Activated effector memory CD4-positive, alpha-beta T cell treated with Interleukin-2 at 50 U/mL for 16 hours (primary cell): ENCODE data around the gene SETDB1.

ENCODE experiments used
- DNase-seq: peaks from one replicate; pipeline ENCODE4 v3.0.0-alpha.2; 2020

The SETDB1 gene

DNA sequence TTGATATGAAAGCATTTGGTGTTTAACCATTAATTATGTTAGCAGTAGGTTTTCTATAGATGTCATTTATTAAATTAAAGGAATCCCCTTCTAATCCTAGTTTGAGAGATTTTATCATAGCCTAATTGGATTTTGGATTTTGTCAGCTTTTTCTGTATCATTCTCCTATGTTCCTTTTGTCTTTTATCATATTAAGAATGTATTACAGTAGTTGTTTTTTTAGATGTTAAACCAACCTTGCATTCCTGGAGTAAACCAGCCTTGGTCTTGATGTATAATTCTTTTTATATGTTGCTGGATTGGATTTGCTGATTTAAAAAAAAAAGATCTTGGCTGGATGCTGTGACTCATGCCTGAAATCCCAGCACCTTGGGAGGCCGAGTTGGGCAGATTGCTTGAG, 5.6 kb downstream of the SETDB1 start:
- no peak for DNase-seq

DNA sequence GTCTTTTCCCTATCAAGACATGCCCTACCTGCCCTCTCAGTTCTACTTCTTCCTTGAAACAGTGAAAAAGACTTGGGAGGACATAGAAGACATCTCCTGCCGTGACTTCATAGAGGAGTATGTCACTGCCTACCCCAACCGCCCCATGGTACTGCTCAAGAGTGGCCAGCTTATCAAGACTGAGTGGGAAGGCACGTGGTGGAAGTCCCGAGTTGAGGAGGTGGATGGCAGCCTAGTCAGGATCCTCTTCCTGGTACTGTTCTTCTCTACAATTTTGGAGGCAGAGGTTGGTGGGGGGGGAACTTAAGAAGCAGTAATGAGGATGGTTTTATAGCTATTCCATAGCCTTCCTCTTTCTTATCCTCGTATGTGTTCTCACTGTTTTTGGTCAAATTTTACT, 18.7 kb downstream of the SETDB1 start:
- DNase-seq: no peak

DNA sequence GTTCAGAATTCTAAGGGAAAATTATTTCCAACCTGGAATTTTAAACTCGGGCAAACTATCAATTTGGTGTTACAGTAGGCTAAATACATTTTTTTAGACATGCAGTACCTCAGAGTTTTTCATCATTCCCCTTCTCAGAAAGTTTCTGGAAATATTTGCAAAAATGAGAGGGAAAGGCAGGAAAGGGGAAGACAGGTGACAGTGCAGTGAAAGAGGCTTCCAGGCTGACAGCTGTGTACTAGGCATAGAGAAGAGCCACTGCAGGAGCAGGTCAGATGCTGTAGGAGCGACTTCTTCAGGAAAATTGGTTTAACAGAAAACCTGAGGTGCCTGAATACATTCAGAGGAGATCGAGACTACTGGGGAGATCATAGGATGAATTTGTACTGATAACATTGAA, 28.5 kb downstream of the SETDB1 start:
- no peak for DNase-seq

DNA sequence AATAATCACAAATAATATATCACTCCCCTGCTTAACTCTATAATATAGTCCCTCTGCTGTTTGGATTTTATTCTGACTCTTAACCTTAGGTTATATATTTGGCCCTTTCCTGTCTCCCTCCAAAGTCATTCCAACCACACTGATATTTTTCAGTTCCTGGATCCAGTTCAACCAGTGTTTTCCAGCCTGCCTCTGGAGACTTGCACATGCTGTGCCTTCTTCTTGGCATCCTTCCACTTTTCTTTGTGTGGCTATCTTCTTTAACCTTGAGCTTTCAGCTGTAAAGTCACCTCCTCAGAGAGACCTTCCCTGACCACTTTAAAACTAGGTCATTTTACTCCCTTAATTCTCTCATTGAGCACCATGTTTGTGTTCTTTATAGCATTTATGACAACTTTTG, 29.1 kb downstream of the SETDB1 start:
- DNase-seq: no peak

DNA sequence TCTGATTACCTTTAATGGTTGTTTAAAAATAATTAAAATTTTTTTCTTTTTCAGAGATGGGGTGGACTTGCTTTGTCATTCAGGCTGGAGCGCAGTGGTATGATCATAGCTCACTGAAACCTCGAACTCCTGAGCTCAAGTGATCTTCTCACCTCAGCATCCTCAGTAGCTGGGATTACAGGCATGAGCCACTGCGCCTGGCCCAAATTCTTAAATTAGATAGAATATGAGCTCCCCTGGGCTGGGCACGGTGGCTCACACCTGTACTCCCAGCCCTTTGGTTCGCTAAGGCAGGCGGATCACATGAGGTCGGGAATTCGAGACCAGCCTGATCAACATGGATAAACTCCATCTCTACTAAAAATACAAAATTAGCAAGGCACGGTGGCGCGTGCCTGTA, 31.5 kb downstream of the SETDB1 start:
- no peak for DNase-seq

DNA sequence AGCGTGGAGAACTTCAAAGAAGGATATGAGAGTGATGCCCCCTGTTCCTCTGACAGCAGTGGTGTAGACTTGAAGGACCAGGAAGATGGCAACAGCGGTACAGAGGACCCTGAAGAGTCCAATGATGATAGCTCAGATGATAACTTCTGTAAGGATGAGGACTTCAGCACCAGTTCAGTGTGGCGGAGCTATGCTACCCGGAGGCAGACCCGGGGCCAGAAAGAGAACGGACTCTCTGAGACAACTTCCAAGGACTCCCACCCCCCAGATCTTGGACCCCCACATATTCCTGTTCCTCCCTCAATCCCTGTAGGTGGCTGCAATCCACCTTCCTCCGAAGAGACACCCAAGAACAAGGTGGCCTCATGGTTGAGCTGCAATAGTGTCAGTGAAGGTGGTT, 34.5 kb downstream of the SETDB1 start:
- DNase-seq: no peak

DNA sequence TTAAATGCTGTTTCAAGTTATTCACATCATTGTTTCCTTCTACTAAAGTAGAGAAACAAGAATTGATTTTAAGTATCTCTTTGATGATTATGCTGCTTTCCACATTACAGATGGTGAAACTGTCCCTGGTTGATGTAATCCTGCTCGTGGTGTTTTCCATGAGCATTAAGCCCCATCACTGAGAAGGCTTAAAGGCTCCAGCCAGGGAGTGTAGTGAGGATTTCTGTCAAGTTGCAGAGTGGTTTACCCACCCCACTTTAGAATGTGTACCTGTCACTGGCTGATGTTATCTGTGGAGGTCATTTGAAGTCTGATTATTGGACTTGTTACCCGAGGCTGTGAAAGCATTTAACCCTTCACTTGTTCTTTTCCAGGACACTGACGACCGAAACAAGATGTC, 35.6 kb downstream of the SETDB1 start:
- DNase-seq: no peak

DNA sequence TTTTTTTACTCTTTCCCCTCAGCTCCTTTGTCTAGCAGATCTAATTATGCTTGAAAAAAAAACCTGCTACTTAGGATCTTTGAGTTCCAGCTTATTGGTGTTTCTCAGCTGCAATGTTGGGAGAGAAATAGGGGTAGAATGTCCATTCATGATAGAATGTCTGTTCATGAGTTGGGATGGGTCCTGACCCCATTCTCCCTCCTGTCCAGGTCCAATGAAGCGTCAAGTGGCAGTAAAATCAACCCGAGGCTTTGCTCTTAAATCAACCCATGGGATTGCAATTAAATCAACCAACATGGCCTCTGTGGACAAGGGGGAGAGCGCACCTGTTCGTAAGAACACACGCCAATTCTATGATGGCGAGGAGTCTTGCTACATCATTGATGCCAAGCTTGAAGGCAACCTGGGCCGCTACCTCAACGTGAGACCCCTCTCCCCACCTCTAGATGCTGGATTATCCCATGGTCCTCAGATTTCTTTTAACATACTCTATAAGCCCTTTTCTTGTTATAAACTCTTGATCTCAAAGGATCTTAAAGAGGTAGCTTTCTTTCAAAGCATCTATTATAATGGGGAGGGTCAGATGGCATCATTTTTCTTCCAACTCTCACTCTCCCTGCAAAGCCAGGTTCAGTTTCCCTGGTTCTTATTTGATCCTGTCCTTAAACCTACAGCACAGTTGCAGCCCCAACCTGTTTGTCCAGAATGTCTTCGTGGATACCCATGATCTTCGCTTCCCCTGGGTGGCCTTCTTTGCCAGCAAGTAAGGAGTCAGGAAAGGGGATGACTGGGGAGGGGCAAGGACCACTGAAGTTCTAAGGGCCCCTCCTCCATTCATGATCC, 37.4 kb downstream of the SETDB1 start:
- DNase-seq: no peak

DNA sequence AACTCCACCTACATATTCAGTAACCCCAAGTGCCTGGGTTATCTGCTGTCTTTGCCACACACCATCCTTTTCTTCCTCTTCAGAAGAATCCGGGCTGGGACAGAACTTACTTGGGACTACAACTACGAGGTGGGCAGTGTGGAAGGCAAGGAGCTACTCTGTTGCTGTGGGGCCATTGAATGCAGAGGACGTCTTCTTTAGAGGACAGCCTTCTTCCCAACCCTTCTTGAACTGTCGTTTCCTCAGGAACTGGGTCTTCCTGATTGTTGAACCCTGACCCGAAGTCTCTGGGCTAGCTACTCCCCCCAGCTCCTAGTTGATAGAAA, 38.0 kb downstream of the SETDB1 start:
- DNase-seq: no peak

DNA sequence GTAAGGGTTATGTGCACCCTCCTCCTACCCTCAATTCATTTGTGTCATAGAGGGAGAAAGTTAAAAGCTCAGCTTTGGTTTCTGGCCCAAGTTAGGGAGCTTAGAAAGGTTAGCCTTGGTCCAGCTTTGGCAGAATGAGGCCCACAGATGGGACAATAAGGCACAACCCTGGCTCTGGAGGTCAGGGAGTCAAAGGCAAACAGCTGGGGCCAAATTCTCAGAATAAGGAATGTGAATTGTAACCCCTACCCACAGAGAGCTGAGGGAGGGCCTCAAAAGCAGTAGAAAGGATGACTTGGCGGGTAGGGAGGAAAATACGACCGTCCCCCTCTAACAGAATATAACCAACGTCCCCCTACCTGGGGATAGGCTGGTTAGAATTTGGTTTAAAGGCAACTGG, 39.4 kb downstream of the SETDB1 start:
- DNase-seq: no peak

DNA sequence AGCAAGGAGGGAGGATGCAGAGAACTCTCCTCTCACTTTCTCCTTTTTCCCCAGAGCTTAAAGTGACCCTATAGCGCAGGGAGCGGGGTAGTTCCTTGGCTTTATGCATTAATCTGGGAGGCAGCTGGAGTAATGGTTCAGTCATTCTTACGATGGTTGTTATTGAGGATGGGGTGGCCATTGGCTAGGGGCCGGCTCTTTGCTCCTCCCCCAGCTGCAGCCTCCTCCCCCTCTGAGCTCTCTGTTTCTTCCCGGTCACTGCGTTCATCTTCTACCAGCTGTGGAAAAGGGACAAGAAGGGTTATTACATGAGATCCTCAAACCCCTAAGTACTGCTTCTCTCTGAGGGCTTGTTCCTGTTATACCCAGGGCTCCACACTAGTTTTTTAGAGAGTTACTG, 39.8 kb downstream of the SETDB1 start:
- DNase-seq: no peak

DNA sequence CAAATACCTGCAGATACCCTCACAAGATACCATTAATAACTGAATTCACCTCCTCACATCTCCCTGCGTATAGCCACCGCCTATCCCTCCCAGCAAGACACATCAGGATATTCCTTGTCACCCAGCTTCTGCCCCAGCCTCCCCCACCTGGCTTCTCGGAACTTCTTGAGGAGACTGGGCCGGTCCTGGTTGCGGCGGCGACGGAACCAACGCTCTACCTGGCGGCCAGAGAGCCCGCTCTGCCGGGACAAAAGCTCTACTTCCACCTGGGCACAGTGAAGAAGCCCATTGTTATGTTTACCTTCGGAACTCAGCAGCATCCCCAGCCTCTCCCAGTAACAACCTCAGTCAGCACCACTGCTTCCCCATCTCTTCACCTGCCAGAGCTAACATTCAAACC, 41.8 kb downstream of the SETDB1 start:
- DNase-seq: no peak

DNA sequence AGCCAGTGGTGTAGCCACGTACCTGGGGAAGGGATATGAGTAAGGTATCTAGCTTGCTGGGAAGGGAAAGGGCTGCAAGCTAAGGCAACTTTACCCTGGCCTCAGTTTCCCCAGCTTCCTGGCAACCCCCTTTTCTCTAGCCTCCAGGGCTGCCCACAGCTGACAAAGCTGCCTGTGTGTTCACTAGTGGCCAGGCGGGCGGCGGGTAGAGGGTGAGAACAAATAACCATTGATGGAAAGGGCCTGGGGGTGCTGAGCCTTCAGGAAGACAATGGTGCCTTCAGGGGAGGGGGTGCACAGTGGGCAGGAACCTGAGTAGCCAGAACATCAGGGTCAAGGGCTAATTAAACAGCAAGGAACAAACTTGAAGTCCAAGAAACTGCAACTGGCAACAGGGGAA, 42.3 kb downstream of the SETDB1 start:
- DNase-seq: no peak

DNA sequence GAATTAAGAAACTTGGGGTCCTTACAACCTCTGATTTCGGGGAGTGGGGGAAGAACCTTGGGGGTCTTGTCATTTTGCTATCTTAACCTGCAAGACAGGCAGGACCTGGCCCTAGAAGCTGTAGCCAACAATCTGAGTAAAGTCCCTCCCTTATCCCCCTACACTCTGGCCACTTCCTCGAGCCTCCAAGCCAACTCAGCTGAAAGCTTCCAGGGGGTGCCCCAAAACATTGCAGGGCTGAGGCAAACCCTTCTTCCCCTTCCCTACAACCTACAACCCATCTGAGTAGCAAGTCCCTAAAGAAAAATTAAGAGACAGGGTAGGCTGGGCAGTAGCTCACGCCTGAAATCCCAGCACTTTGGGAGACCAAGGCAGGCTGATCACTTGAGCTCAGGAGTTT, 43.5 kb downstream of the SETDB1 start:
- no peak for DNase-seq

DNA sequence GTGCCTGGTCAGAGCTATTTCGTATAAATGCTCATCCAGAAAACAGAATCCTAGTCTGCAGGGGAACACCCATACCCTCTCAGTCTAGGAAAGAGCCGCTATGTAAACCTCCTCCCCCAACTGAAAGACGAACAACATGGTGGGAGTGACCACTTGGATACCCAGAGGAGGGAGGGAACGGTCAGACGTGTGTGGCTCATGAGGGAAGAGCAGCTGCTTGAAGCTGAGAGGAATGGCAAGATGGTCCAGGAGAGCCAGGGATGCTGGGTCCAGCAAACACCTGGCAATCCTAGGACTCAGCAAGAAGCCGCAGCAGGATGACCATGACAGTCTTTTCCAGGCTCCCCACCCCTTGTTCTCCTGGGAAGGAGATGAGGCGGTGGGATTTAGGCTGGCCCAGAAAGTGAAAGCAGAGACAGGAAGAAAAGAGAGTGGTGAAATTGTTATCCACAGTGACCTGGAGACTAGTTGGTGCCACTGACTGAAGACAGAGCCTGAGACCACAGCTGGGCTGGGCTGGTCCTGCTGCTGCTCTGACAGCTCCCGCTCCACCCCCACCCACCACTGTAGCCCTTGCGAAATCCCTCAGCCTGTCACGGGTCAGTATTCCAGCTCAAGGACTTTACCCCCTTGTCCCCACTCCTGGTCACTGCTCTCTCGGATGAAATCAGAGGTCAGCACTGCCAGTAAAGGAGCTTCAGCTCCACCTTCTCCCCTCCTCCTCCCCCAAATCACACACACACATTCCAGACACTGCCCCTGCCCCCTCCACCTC, 44.8 kb downstream of the SETDB1 start:
- DNase-seq: no peak

DNA sequence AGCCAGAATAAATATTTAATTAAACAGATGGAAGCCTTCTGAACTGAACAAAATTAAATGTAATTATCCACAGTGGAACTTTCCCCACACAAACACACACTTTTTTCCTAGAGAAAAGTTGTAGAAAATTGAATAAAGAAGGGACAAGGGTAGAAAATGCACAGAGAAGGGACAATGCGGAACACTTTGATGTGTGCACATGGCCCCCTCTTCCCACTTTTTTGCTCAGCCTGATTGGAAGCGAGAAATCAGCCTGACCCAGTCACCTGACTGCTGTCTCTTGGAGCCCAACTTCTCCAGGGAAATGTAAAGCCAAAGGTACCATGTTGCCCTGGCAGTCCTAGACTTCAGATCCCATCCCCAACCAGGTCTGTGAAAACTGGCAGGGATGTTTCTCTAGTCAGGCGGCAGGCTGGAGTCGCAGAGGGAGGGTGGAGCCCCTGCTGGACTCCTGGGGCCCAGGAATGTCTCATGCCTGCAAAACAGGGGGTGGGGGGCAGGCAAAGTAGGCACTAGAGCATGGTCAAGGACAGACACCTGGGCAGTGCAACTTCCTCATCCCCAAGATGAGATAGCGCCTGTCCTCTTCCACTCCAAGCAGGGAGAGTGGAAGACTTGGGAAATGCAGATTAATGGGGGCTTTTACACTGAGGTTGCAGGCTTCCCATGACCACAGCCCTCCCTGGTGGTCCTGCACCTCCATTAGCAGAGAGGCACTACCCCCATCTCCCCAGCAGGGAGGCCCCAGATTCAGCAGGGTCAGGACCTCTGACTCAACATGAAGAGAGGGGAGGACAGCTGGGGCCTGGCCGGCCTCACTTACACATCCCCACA, 45.6 kb downstream of the SETDB1 start:
- no peak for DNase-seq

DNA sequence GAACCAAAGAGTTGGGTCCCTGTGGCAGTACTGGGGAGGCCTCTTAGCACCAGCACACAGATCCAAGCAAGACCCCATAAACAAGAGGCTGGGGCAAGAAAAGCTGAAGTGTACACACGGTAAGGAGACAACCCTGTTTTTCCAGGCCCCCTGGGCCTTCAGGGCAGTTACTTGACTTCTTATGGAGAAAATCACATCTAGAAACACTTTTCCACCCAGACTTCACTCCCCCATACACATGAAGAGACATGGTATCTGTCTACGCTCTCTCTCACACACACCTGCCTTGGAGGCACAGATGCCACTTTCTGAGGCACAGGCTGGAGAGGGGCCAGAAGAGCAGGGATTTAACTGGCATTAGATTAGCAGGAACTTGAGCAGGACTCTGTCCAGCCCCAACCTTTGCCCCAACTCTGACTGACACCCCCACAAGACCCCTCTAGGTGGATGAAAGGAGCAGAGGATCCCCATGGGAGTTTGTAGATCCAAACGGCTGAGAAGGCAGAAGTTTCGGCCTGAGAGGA, 46.3 kb downstream of the SETDB1 start:
- no peak for DNase-seq

DNA sequence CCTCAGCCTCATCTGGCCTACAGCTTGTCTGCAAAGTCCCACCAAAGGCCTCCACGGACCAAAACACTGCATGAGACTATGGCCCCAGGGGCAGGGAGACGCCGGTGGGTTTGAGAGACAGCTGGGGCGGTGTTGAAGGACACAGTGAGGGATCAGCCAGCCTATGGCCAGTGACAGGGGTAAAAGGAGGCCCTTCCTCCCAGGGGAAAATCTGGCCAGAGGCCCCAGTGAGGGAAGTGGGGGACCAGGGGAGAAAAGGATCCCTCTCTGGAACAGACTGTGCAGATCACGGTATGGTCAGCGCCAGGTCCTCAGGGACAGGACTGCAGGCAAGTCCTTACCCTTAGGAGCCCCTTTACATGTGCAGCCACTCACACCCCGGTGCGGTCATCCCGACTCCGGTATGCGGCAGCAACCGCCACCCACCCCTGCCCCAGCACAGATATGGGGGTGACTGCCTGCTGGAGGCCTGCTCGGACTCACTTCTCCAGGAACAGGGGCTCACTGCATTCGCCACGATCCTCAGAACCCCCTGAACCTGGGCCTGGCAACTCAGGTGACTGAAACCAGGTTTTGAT, 47.2 kb downstream of the SETDB1 start:
- peak; percentile 6 for DNase-seq

DNA sequence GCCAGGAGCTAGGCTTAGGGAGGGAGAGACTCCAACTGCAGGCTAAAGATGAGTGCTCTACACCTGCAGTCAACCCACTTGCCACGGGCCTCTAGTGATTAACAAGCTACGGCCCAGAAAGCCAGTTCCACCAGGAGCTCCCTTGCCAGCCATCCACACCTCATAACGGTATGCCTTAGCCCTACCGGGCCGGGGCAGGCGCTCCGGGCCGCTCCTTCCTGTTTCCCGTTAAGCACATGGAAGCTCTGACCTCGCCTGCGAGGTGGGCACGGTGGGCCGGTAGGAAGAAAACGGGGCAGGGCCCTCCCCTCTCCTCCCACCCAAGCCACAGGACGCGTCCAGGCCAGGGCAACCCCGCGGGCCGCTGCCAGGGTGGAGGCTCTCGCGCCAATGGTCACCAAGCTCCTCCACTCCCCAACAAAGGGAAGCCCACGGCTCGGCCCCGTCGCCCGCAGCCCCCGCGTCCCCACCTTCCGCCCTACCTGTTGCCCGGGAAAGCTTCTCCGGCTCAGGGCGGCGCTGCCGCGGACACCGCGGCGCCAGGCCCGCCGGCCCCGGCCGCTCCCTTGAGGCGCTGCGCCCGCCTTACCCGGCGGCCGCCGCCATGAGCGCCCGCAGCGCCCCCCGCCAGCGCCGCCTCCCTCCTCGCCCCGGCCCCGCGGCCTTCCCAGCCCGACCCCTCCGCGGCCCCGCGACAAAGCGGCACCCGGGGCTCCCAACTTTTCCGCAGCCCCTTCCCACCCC, 47.8 kb downstream of the SETDB1 start:
- DNase-seq: peak; percentile 35

DNA sequence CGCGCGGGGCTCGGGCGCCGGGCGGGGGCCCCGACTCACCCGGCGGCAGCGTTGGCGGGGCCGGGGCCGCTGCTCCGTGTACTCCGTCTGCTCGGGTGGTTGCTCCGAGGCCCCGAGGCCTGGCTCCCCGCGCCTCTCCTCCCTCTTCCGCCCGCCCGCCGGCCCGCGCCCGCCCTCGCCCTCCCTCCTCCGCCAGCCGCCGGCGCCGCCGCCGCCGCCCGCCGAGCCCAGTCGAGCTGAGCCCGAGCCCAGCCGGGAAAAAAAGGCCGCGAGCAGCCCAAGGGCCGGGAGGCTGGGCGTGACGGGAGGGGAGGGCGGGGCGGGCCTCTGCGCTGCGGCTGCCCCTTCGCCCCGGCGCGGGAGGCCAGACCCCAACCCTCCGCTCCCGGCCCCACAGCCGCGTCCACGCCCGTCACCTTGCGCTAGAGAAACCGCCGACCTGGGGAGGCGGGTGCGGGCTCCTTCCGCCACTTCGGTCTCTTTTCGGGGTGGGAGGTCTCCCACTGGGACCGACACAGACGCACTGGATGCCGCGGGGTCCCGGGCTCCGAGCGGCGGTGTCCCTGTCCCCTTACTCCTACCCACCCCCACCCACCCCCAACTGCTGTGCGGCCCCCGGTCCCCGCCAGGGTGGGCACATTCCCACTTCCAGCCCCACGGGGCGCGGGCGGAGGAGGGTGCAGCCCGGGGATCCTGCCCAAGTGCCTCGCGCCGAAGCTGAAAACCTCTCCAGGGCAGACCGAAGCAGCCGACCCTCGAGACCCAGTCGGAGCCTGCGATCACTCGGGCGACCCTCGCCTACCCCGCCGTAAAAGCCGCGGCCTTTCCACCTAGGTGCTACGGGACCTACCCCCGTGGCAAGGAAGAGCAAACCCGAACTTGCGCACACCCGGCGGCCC, 48.7 kb downstream of the SETDB1 start, which contains the start of gene CERS2:
Gene CERS2 (minus strand): TSS at position 256 of the 899 bp plus-strand sequence. CDS start 5,745 bp downstream, outside the sequence.
- peak; percentile 70 for DNase-seq

DNA sequence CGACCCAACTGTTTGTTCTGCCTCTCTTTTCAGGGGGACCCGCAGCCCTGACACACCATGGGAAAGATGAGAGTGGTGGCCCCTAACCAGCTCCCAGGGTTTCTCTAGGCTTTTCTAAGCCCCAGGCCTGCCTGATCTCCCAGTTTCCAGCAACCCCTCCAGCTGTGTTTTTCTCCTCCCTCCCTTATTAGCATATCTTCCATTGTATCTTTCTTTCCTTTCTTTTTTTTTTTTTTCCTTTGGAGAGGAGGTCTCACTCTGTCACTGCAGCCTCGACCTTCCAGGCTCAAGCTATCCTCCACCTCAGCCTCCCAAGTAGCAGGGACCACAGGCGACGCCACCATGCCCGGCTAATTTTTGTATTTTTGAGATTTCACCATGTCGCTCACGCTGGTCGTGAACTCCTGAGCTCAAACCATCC, 50.2 kb downstream of the SETDB1 start:
- no peak for DNase-seq
